Left lung (tissue), 10 donors: Measurements from ENCODE around the gene RDH13. TPM values are rescaled to one million over a fixed set of nuclear protein-coding genes. Genes with fewer than 3 reads are reported as not detected.
A peak's percentile ranks its signal among the peaks of the same experiment; 100 is the strongest.

Source experiments
- ATAC-seq: fragments of 200-7000 bp; cut with Tn5 transposase; one replicate; pipeline ENCODE4 v1.9.1; 2020; ENCODE audit warnings: moderate library complexity
- DNase-seq, 4 donors: peaks; one replicate each; pipeline ENCODE4 v3.0.0-alpha.2; 2013 to 2020
- H3K27ac ChIP-seq, 2 donors: fragments of 200-600 bp; sonication (generic) in 1 of 2; one replicate each; pipeline versions ENCODE4 v1.5.0 to v1.8.0; 2020 to 2021
- H3K27me3 ChIP-seq, 2 donors: fragments of 200-600 bp; sonication (generic) in 1 of 2; one replicate each; pipeline versions ENCODE4 v1.5.0 to v1.8.0; 2020 to 2021
- H3K36me3 ChIP-seq, 2 donors: fragments of 200-600 bp; sonication (generic) in 1 of 2; one replicate each; pipeline versions ENCODE4 v1.5.0 to v1.8.0; 2020 to 2021
- H3K4me1 ChIP-seq, 2 donors: fragments of 200-600 bp; one replicate each; pipeline ENCODE4 v1.8.0; 2021
- H3K4me3 ChIP-seq, 2 donors: fragments of 200-600 bp; sonication (generic) in 1 of 2; one replicate each; pipeline versions ENCODE4 v1.5.0 to v1.8.0; 2020 to 2021; ENCODE audit warnings: mild to moderate bottlenecking in 1 of 2
- H3K9me3 ChIP-seq, 2 donors: fragments of 200-600 bp; sonication (generic) in 1 of 2; one replicate each; pipeline versions ENCODE4 v1.5.0 to v1.8.0; 2020 to 2021
- intact Hi-C, 2 donors: fragments of 100-400 bp; cut with DNase I; formaldehyde crosslinking; loops; one replicate each; pipeline versions ENCODE4 v1.11.2 to v1.14.2; 2022
- polyA plus RNA-seq, 6 donors: library from polyadenylated mRNA; unstranded; fragments of 120-200 nt; gene quantifications; one replicate each; pipeline ENCODE4 v1.2.1, GENCODE V29; 2013; ENCODE audit not compliant: insufficient read length in 6 of 6
- total RNA-seq, 2 donors: library from RNA; stranded (reverse); fragmentation: NEBNext Ultra II Directional; extraction: Animal tissue kit (Norgen Biotek cat#: 25700); gene quantifications; one replicate each; pipeline ENCODE4 v1.2.1, GENCODE V29; 2021
- TF ChIP-seq, protein P1 (sequence below), 2 donors: fragments of 200-600 bp; sonication (generic) in 1 of 2; IDR thresholded peaks; one replicate each; pipeline versions ENCODE4 v1.5.0 to v1.8.0; 2021; ENCODE audit warnings: antibody characterized with exemption in 2 of 2
- donor health status: DM: no; HTN: yes; CAD: no.
- donor health status: DM: no; HTN: no; CAD: no.

Gene RDH13
- total and polyA plus RNA-seq, 8 donors: 7.3 to 38.0 (median 13.7) TPM

- TF ChIP-seq, protein P1, sequence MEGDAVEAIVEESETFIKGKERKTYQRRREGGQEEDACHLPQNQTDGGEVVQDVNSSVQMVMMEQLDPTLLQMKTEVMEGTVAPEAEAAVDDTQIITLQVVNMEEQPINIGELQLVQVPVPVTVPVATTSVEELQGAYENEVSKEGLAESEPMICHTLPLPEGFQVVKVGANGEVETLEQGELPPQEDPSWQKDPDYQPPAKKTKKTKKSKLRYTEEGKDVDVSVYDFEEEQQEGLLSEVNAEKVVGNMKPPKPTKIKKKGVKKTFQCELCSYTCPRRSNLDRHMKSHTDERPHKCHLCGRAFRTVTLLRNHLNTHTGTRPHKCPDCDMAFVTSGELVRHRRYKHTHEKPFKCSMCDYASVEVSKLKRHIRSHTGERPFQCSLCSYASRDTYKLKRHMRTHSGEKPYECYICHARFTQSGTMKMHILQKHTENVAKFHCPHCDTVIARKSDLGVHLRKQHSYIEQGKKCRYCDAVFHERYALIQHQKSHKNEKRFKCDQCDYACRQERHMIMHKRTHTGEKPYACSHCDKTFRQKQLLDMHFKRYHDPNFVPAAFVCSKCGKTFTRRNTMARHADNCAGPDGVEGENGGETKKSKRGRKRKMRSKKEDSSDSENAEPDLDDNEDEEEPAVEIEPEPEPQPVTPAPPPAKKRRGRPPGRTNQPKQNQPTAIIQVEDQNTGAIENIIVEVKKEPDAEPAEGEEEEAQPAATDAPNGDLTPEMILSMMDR (IDR thresholded peaks at IDR 0.05): no peak
- Histone ChIP-seq H3K4me3 (no peak overlapping the region), H3K9me3 (no peaks in the 10 kb centered on the region), H3K27me3 (no peaks in the 10 kb centered on the region), H3K27ac (no peak overlapping the region), H3K4me1 (peaks cover 0 to 8% of the 10 kb centered on the region in 2 donors), H3K36me3 (peaks cover 0 to 87% of the 10 kb centered on the region in 2 donors)
- intact Hi-C loops: no loop called here
- DNase-seq (peak in 1 of 4 donors; percentile 68), ATAC-seq (peak; percentile 51)
These were observed 36.0 kb upstream of the RDH13 start for GRCh38 chr19:55098716-55099556.

- Histone ChIP-seq H3K4me3 (no peak overlapping the region), H3K27me3 (no peaks in the 10 kb centered on the region), H3K36me3 (peaks cover 0 to 80% of the 10 kb centered on the region in 2 donors), H3K4me1 (peaks cover 0 to 8% of the 10 kb centered on the region in 2 donors), H3K9me3 (no peaks in the 10 kb centered on the region), H3K27ac (no peak overlapping the region)
- intact Hi-C loops: no loop called here
- ATAC-seq (peak; percentile 38), DNase-seq (peak in 1 of 4 donors; percentile 50)
- TF ChIP-seq, protein P1 (IDR thresholded peaks at IDR 0.05): no peak
These were observed 35.1 kb upstream of the RDH13 start for GRCh38 chr19:55097864-55098715.

DNA sequence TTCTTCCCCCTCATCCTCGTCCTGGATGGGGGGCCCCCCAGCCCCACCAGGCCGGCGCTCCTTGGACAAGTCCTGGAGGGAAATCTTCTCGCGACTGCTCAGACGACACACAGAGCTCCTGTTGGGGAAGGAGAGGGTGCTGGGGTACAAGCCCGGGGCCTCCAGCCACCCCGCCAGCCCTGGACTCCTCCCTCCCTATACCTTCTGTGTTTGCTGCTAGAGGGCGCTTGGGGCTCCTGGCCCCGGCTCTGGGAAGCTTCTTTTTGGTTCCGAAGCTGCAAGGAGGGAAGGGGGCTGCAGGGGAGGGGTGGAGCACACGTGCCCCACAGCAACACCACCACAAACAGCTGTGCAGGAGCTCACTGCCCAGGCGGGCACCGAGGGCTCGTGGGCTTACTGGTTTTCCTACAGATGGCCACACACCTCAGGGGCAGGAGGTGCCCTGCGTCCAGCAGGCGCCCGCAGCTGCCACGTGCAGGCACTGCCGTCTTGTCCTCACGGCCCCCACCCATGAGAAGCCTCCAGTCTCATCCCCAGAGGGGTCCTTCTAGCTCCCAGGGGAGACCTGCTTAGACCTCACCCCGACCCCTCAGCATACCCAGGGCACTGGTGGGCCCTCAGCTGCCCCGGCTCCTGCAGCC lies 33.2 kb upstream of the RDH13 start:
- H3K9me3 ChIP-seq: no peaks in the 10 kb centered on the region
- no peak for ATAC-seq
- H3K27ac ChIP-seq: no peak overlapping the region
- TF ChIP-seq, protein P1 (IDR thresholded peaks at IDR 0.05): no peak
- H3K36me3 ChIP-seq: peaks cover 0 to 80% of the 10 kb centered on the region in 2 donors
- peaks cover 0 to 8% of the 10 kb centered on the region in 2 donors for H3K4me1 ChIP-seq
- no peaks in the 10 kb centered on the region for H3K27me3 ChIP-seq
- H3K4me3 ChIP-seq: no peak overlapping the region
- peak in 1 of 4 donors; percentile 70 for DNase-seq
- intact Hi-C loops: no loop called here

DNA sequence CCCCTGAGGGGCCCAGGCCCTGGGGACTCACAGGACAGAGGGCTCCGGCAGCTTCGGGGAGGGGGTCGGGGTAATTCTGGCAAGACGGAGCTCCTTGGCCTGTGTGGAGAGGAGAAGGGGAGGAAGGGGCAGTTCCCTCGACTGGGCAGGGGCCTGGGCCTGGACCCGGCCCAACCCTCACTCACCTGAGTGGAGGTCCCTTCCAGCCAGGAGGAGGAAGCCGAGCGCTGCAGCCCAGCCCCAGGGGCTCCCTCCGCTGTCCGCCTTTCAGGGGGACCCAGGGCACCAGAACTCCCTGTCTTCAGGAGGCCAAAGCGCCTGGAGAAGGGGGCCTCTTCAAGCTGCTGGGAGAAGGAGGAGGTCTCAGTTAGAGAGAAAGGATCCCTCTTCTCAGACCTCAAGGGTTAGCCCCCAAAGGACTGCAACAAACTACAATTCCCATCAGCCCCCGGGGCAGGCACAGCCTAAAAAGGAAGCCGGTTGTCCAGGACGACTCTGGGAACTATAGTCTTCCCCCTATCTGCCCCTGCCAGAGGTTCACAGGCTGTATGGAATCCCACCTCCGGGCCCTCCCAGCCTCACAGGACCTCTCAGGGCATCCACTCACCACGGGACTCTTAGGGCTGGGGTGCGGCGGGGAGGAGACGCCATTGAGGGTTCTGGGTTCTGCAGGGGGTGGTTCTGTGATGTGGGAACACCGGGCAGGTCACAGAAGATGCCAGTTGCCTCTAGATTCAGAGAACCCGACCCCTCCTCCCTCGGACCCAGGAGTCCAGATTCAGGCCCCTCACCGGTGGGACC lies 32.5 kb upstream of the RDH13 start:
- no peaks in the 10 kb centered on the region for H3K27me3 ChIP-seq
- intact Hi-C loops: no loop called here
- TF ChIP-seq, protein P1 (IDR thresholded peaks at IDR 0.05): no peak
- peaks cover 0 to 8% of the 10 kb centered on the region in 2 donors for H3K4me1 ChIP-seq
- DNase-seq: no peak
- H3K9me3 ChIP-seq: no peaks in the 10 kb centered on the region
- H3K27ac ChIP-seq: no peak overlapping the region
- H3K36me3 ChIP-seq: peaks cover 0 to 80% of the 10 kb centered on the region in 2 donors
- ATAC-seq: no peak
- no peak overlapping the region for H3K4me3 ChIP-seq
